HEK293 (cell line): ENCODE measurements around the gene C20orf204.

Experiments used
- ATF2 ChIP-seq: fragments of 450-650 bp; formaldehyde crosslinking; IDR thresholded peaks from 2 replicates; pipeline ENCODE4 v1.5.1; 2016; ENCODE audit warnings: missing biosample characterization, missing genetic modification characterization, low read depth
- CTCF ChIP-seq: fragments of 450-650 bp; formaldehyde crosslinking; IDR thresholded peaks from 2 replicates; pipeline ENCODE4 v1.5.1; 2016; ENCODE audit warnings: missing biosample characterization, missing genetic modification characterization
- PBX3 ChIP-seq: sonication (generic); formaldehyde crosslinking; IDR thresholded peaks from 2 replicates; pipeline ENCODE4 v1.8.1; 2022; ENCODE audit warnings: mild to moderate bottlenecking, moderate library complexity, missing genetic modification reagents
- YY1 ChIP-seq: fragments of 450-650 bp; formaldehyde crosslinking; IDR thresholded peaks from 2 replicates; pipeline ENCODE4 v1.5.1; 2018; ENCODE audit warnings: missing biosample characterization, missing genetic modification characterization
- ZBTB10 ChIP-seq: fragments of 450-650 bp; formaldehyde crosslinking; IDR thresholded peaks from 2 replicates; pipeline ENCODE4 v1.5.1; 2016; ENCODE audit warnings: missing biosample characterization, missing genetic modification characterization
- ZBTB44 ChIP-seq: fragments of 450-650 bp; IDR thresholded peaks from 2 replicates; pipeline ENCODE4 v1.5.1; 2018; ENCODE audit warnings: missing biosample characterization, mild to moderate bottlenecking, missing genetic modification characterization
- ZNF571 ChIP-seq: fragments of 450-650 bp; formaldehyde crosslinking; IDR thresholded peaks from 2 replicates; pipeline ENCODE4 v1.5.0; 2017; ENCODE audit warnings: missing biosample characterization, missing genetic modification characterization
- ZNF785 ChIP-seq: fragments of 450-650 bp; formaldehyde crosslinking; IDR thresholded peaks from 2 replicates; pipeline ENCODE4 v1.5.1; 2016; ENCODE audit warnings: missing biosample characterization, missing genetic modification characterization

- TF ChIP-seq CTCF (tag by site-specific recombination) (no peak), YY1 (tag by site-specific recombination) (no peak), ZBTB44 (tag by site-specific recombination) (no peak), PBX3 (CRISPR knock-in tag) (no peak), ZBTB10 (tag by site-specific recombination) (no peak), ATF2 (tag by site-specific recombination) (no peak), ZNF571 (tag by site-specific recombination) (no peak), ZNF785 (tag by site-specific recombination) (no peak)
Measured at GRCh38 chr20:64036346-64037198, 590 bp downstream of the C20orf204 start.
